HTERT RPE-1 (cell line): ENCODE results near the gene PIN1.

Source experiments
- in situ Hi-C: fragments of 300-500 bp; cut with MboI; formaldehyde crosslinking; loops from 4 replicates; pipeline ENCODE4 v1.14.3; 2020; ENCODE audit warnings: low sequenced_read_pairs

Gene PIN1

GRCh38 chr19:9883231-9883758 lies 48.2 kb downstream of the PIN1 start:
- in situ Hi-C loops = no loop called here

GRCh38 chr19:9883764-9884163 lies 48.6 kb downstream of the PIN1 start:
- in situ Hi-C loops = no loop called here

- in situ Hi-C loops = no loop called here
These were observed 50.0 kb downstream of the PIN1 start for GRCh38 chr19:9885077-9885552.

GRCh38 chr19:9891609-9892373 lies 56.7 kb downstream of the PIN1 start:
- in situ Hi-C loops = no loop called here
